ENCODE measurements around the gene GYS1.
A peak's percentile ranks its signal among the peaks of the same experiment; 100 is the strongest.
"Not testable (repeated sequence)": the region's sequence is repeated elsewhere in the genome, so short reads cannot be mapped to it uniquely, and the experiment has no call there.

GYS1 gene

DNA sequence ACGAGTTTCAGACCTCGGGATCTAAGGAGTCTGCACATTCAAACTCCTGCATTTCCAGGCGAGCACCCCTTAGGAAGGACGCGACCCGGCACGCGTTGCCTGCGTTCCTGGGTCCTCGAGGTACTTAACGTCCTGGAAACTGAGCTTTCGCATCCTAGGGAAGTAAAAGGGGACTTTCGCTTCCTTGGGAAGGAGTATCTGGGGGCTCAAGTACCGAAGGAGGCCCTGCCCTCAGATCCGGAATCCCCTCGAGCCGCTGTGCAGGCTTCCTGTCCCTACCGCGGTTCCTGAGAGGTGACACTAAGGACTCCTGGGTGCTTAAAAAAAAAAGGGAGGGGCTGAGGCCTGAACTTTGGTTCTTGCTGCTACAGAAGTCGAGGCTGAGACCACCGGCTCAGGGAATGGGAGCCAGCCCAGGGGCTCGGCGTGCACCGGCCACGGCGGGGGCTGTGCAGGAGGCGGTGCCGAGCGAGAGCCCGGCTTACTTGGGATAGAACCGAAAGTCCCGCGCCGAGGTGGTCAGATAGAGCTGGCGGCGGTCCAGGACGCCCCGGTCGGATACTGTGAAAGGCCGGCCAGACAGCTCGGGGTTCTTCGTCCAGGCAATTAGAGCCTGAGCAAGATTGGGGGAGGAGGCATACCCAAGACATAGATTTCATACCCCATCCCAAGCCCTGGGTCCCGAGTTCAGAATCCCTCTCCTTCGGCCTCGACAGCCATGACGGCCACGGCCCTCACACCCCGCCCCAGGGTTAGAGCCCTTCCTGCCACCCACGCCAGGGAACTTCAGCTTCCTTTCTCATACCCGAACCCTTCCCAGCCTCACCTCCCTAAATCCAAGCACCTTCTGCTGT is 25.5 kb upstream of the GYS1 start:
- not testable (repeated sequence) for DNase-seq (ENCODE audit: low read depth in 3 of 3, low spot score in 1 of 3)

GRCh38 chr19:49017666-49018351 is 24.7 kb upstream of the GYS1 start:
- DNase-seq (ENCODE audit: low read depth in 3 of 3, low spot score in 1 of 3), result peak; percentile 13 to 53 (median 41)

DNA sequence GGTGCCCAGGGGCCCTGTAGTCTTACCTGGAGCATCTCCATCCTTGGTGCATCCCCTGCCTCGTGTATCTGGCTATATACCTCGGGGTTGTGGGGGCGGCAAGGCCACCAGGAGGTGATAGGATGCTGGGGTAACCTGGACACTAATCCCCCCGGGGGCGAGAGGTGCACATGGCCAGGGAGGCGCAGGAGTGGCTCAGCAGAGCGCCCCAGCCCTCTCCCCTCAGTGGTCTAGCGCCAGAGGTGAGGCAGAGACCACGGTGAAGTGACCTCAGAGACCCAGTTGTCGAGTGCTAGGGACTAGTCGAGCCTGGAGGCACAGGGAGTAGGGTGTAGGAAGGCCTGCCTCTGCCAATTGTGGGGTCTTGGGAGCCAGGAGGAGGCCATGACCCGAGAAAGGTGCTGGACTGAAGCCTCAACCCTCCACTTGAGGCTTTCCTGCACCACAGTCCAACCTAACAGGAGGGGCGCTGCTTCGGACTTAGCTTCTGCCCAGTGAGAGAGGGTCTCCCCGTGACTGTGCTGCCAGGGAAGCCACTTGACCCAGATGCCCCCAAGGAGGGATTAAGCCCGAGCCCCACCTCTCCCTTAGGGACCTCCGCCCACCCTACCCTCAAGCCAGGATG is 24.0 kb upstream of the GYS1 start, which contains the start of gene LHB:
Gene LHB (minus strand): TSS at position 51 of the 625 bp plus-strand sequence. CDS start 10 bp downstream, at position 41.
- no peak for DNase-seq (ENCODE audit: low read depth in 3 of 3, low spot score in 1 of 3)

DNA sequence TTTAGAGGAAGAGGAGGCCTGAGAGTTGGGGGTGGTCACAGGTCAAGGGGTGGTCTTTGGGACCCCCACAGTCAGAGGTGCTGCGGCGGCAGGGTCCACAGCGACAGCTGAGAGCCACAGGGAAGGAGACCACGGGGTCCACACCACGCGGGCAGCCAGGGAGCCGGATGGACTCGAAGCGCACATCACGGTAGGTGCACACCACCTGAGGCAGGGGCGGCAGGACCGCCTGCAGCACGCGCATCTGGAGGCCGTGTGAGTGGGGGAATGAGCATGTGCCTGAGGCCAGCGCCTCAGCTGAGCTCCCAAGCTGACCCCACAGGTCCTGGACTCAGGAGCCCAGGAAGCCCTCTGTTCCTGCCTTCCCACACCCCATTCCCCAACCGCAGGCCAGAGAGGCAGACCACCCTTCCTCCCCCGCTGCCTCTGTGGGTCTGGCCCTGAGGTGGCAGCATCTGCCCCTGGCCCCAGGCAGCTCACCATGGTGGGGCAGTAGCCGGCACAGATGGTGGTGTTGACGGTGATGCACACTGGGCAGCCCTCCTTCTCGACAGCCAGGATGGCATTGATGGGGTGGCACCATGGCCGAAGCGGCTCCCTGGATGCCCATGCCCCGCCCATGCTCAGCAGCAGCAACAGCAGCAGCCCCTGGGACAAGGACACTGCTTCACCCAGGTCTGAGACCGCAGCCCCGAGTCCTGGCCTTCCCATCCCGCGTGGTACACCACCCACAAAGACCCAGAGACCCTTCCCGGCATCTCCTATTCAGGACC is 23.1 kb upstream of the GYS1 start:
- no peak for DNase-seq (ENCODE audit: low read depth in 3 of 3, low spot score in 1 of 3)

GRCh38 chr19:49014870-49015255 is 21.8 kb upstream of the GYS1 start:
- no peak for DNase-seq (ENCODE audit: low read depth in 3 of 3, low spot score in 1 of 3)

- DNase-seq (ENCODE audit: low read depth in 3 of 3, low spot score in 1 of 3), result no peak
These were observed 21.2 kb upstream of the GYS1 start for GRCh38 chr19:49014123-49014869.

- DNase-seq (ENCODE audit: low read depth in 3 of 3, low spot score in 1 of 3), result no peak
These were observed 18.1 kb upstream of the GYS1 start for GRCh38 chr19:49011194-49011593.

DNA sequence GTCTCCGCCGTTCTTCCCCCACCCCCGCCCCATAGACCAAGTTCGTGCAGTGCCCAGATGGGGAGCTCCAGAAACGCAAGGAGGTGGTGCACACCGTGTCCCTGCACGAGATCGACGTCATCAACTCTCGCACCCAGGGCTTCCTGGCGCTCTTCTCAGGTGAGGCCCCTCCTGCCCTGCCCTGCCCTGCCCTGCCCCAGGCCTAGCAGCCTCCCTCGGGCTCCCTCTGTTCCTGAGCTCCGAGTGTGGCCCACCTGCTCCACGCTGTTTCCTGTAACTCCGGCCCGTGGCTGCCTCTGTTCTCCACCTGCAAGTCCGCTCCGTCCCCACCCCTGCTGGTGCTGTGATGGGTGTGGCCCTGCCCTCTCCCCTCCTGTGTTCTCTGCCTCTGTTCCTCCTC is 17.3 kb upstream of the GYS1 start:
- DNase-seq (ENCODE audit: low read depth in 3 of 3, low spot score in 1 of 3), result no peak

GRCh38 chr19:49009828-49010227 is 16.7 kb upstream of the GYS1 start:
- no peak for DNase-seq (ENCODE audit: low read depth in 3 of 3, low spot score in 1 of 3)

DNA sequence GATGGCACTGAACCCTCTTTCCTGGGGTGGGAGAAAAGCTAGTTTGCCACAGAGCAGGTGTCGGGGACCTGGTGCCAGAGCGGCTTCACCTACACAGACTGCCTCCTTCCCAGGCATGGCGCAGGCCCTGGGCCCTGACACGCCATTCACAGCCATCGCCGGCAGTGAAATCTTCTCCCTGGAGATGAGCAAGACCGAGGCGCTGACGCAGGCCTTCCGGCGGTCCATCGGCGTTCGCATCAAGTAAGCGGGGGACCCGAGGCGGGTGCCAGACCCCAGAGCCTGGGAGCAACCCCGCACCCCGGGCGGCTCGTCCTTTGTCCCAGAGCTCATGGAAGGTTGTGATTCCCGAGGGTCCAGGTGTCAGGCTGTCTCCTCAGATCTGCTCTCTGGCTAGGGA is 13.8 kb upstream of the GYS1 start:
- no peak for DNase-seq (ENCODE audit: low read depth in 3 of 3, low spot score in 1 of 3)

DNA sequence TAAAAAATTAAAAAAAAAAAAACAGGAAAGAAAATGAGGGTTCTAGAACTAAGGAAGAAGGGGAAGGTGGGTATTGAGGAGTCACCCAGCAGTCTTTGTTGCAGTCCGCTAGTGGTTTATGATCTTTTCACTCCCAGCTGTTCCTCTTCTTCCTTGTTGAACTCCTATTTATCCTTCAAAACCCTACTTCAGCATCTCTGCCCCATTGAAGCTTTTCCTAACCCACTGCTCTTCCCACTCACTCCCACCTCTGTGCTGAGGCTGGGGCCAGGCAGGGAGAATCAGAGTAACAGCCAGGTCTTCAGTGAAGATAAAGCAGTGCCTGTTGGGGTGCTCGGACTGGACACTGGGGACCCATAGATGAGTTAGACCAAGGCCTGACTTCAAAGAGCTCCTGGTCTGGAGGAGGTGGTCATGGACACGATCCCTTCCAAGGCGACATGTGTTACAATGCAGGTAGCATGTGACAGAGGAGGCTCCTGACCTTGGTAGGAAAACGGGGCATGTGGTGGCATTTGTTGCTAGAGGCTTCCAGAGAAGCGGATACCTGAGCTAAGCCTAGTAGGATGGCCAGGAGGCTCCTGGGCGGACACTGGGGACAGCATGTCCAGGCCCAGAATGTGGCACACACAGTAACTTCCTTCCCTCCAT is 12.0 kb upstream of the GYS1 start:
- DNase-seq (ENCODE audit: low read depth in 3 of 3, low spot score in 1 of 3), result no peak

DNA sequence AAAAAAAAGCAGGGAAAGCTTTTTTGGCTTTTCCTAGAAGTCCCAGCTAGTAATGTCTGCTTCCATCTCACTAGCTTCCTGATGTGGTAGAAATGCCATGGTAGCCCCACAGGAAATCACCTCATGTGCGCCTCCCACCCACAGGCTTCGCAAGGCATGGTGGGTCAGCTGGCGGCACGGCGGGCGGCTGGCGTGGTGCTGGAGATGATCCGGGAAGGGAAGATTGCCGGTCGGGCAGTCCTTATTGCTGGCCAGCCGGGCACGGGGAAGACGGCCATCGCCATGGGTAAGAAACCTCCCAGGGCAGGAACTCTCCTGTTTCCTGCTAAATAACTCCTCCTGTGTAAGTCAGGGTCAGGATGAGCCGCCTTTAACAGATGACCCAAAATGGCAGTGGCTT is 11.0 kb upstream of the GYS1 start:
- DNase-seq (ENCODE audit: low read depth in 3 of 3, low spot score in 1 of 3), result no peak

DNA sequence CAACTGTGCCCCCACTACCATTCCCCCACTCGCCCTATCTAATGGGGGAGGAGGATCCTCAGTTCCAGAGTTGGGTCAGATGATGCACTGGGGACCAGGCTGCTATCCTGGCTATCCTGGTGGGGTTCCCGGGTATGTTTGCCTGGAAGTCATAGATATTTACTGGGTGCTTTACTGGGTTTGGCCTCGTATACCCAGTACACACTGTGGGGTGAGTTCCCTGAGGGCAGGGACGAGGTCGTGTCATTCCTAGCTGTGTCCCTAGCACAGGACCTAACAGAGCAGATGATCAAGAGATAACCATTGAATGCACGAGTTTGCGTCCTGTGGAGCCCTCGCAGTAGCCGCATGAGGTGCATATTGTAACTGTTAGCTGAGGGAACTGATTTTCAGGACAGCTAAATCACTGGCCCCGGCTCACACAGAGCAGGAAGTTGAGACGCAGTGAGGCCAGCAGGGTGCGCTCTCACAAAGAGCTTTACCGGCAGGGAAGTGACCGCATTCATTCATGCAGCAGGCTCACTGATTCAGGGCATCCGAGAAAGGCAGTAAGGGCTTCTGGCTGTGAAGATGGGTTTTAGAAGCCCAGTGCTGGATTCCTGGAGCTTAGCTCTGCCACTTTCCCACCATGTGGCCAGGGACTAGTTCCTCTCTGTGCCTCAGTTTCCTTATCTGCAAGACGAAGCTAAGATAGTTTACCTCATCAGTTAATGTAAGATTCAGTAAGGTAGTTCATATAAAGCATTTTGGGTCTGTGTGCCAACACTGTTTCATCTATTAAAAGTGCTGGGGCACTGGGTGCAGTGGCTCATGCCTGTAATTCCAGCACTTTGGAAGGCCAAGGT is 6.6 kb upstream of the GYS1 start:
- peak; percentile 26 to 45 (median 44) for DNase-seq (ENCODE audit: low read depth in 3 of 3, low spot score in 1 of 3)

DNA sequence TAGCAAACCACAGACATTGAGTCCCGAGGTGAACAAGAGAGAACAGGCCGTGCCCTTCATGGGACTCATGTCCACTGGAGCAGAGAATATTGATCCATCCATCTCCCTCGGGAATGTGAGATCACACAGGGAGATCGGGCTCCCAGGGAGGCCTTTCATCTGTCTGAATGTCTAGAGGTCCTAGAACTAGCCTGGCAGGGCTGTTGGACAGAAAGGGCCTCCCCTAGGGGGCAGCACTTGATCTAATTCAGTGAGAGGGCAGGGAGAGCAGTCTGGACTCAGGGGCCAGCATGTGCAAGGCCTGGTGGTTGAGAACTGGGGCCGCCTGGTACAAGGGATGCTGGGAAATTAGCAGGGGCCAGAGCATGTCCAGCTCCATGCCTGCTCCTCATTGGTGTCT is 4.9 kb upstream of the GYS1 start:
- DNase-seq (ENCODE audit: low read depth in 3 of 3, low spot score in 1 of 3), result peak in 1 of 3 donors; percentile 25

DNA sequence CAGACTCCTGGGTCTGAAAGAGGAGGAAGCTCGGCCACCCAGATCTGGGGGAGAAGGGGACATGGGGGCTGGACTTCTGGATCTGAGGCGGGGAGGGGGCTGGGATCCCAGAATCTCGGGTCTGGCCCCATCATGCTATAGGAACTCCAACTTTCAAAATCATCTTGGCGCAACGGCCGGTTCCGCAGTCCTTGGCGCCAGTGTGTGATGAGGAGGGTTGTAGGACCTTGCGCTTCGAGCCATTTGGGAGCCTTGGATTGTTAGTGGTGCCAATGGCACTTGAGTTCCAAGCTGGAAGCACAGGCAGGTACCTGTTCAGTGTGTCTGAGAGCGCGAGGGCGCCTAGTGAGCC is 902 bp upstream of the GYS1 start:
- DNase-seq (ENCODE audit: low read depth in 3 of 3, low spot score in 1 of 3), result no peak

- DNase-seq (ENCODE audit: low read depth in 3 of 3, low spot score in 1 of 3), result no peak
These were observed 431 bp downstream of the GYS1 start for GRCh38 chr19:48992581-48993174.

DNA sequence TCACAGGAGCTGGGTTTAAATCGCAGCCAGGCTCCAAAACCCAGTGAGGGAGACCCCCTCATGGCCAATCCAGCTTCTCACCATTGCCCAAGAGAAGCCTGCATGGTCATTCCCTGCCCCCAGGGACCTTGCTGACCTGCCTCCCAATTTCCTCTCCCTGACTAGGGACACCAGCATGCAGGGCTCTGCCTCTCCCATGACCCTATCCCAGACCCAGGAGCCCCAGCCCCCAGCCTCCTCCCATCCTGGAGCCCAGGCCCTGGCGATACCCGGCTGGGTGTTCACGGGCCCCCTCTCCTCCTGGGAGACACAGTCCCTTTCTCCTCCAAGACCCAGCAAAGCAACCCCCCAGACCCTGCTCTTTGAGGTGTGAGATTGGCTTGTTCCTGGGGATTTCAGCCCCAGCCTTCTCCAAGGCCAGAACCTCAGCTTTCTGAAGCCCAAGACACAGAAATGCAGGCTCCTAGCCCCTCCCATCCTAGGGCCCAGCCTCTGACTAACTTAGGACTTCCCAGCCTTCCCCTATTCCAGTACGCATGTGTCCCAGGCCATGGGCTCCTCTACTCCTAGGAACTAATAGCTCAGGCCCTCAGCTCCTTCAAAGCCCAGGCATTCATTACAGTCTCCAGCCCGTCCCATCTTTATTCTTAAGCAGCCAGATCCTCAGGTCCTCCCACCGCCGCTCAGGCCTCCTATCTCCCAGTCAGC is 1.1 kb downstream of the GYS1 start:
- no peak for DNase-seq (ENCODE audit: low read depth in 3 of 3, low spot score in 1 of 3)

GRCh38 chr19:48991011-48991609 is 2.0 kb downstream of the GYS1 start:
- DNase-seq (ENCODE audit: low read depth in 3 of 3, low spot score in 1 of 3), result no peak

All from stimulated activated CD4-positive, alpha-beta T cell treated with anti-CD3 and anti-CD28 coated beads, TNF-alpha, amount 100 ng/mL, for 1 hour (primary cell).